GM06990 (cell line): ENCODE measurements around the gene CCDC27.

Experiments
- DNase-seq: peaks from one replicate; pipeline ENCODE4 v3.0.0-alpha.2; 2011; ENCODE audit not compliant: insufficient read length; ENCODE audit errors: extremely low read depth
- H3K27me3 ChIP-seq: replicated peaks from 2 replicates; pipeline ENCODE4 v1.6.0; 2011; ENCODE audit warnings: low read length; ENCODE audit not compliant: control insufficient read depth, insufficient read depth
- H3K36me3 ChIP-seq: 2 replicates; pipeline ENCODE4 v1.5.1; 2011; ENCODE audit warnings: low read length; ENCODE audit not compliant: control insufficient read depth, insufficient read depth
- H3K4me3 ChIP-seq: replicated peaks from 2 replicates; pipeline ENCODE4 v1.5.1; 2011; ENCODE audit warnings: low read depth, mild to moderate bottlenecking, control low read depth, low read length
- CTCF ChIP-seq: IDR thresholded peaks from 2 replicates; pipeline ENCODE4 v1.5.1; 2011; ENCODE audit warnings: low read length, control low read depth, mild to moderate bottlenecking, inconsistent platforms; ENCODE audit not compliant: insufficient read depth, poor library complexity, severe bottlenecking

The CCDC27 gene

GRCh38 chr1:3745071-3745470 lies 7.2 kb upstream of the CCDC27 start:
- no peak for TF ChIP-seq CTCF
- no peak for DNase-seq
- H3K36me3 ChIP-seq: peaks cover 4% of the 10 kb centered on the region
- H3K4me3 ChIP-seq: no peak overlapping the region
- no peaks in the 10 kb centered on the region for H3K27me3 ChIP-seq

GRCh38 chr1:3745590-3746381 lies 6.5 kb upstream of the CCDC27 start:
- no peak for TF ChIP-seq CTCF
- H3K36me3 ChIP-seq: peaks cover 4% of the 10 kb centered on the region
- H3K27me3 ChIP-seq: no peaks in the 10 kb centered on the region
- no peak overlapping the region for H3K4me3 ChIP-seq
- DNase-seq: no peak

GRCh38 chr1:3746389-3746829 lies 5.8 kb upstream of the CCDC27 start:
- DNase-seq: no peak
- Histone ChIP-seq H3K4me3 (peak overlapping the region; percentile 68), H3K36me3 (peaks cover 4% of the 10 kb centered on the region), H3K27me3 (no peaks in the 10 kb centered on the region)
- no peak for TF ChIP-seq CTCF

- H3K27me3 ChIP-seq: no peaks in the 10 kb centered on the region
- peaks cover 4% of the 10 kb centered on the region for H3K36me3 ChIP-seq
- peak; percentile 88 for DNase-seq
- no peak for TF ChIP-seq CTCF
- peak overlapping the region; percentile 68 for H3K4me3 ChIP-seq
These were observed 5.3 kb upstream of the CCDC27 start for GRCh38 chr1:3746830-3747521.

GRCh38 chr1:3747522-3747848 lies 4.8 kb upstream of the CCDC27 start:
- H3K4me3 ChIP-seq: peak overlapping the region; percentile 68
- no peak for DNase-seq
- H3K27me3 ChIP-seq: no peaks in the 10 kb centered on the region; the same call in 1 of the 2 replicates
- peaks cover 4% of the 10 kb centered on the region for H3K36me3 ChIP-seq
- no peak for TF ChIP-seq CTCF
